ENCODE measurements around the gene ZNF107.

- TF ChIP-seq CTCF (IDR thresholded peaks at IDR 0.05; ENCODE audit: low read depth, low read length): no peak
- TF ChIP-seq EZH2phosphoT487 (IDR thresholded peaks at IDR 0.05; ENCODE audit: low read depth): no peak
Observed at GRCh38 chr7:64653721-64654401, 12.1 kb upstream of the ZNF107 start.

All from OCI-LY3 (cell line).